Nephron progenitor cell (in vitro differentiated cells): Measurements from ENCODE around the gene RHOBTB3.

Experiments
- DNase-seq: peaks from one replicate; pipeline ENCODE4 v3.0.0; 2021
- H3K27ac Mint-ChIP-seq: 2 replicates; pipeline ENCODE4 v1.8.0; 2021; ENCODE audit warnings: mild to moderate bottlenecking, moderate library complexity, mixed read lengths
- H3K27me3 Mint-ChIP-seq: 2 replicates; pipeline ENCODE4 v1.8.0; 2021; ENCODE audit warnings: mild to moderate bottlenecking, low read depth, mixed read lengths; ENCODE audit not compliant: poor library complexity
- H3K36me3 Mint-ChIP-seq: 2 replicates; pipeline ENCODE4 v1.8.0; 2021; ENCODE audit warnings: low read depth, mixed read lengths
- H3K4me1 Mint-ChIP-seq: 2 replicates; pipeline ENCODE4 v1.8.0; 2021; ENCODE audit warnings: mixed read lengths
- H3K4me3 Mint-ChIP-seq: 2 replicates; pipeline ENCODE4 v1.8.0; 2021; ENCODE audit warnings: mild to moderate bottlenecking, moderate library complexity, mixed read lengths
- H3K9me3 Mint-ChIP-seq: 2 replicates; pipeline ENCODE4 v1.8.0; 2021; ENCODE audit warnings: mild to moderate bottlenecking, moderate library complexity, mixed read lengths
- TF ChIP-seq, protein P1 (sequence below): fragments of 200-600 bp; sonication (generic); IDR thresholded peaks from 2 replicates; pipeline ENCODE4 v1.5.0; 2021; ENCODE audit warnings: antibody characterized with exemption

The RHOBTB3 gene

DNA sequence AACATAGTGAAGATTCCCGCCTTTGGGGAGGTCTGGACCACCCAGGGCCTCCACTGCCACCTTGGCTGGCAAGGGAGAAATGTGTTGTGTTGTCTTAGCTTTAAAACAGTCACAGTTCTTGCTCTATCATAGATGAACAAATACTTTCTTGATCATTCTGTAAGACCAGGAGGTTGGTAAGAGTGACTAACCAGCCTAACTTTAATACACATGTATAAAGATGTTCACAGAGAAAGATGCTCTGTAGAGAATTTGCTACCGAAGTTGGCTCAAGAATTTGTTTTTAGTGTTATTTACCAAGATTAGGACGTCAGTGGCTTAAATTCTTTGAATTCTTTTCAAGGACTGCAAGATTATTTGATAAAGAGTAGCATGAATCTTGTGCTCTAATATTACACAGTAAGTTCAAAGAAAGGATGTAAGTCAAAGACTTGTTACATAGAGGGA is 63.0 kb downstream of the RHOBTB3 start:
- H3K36me3 Mint-ChIP-seq: peaks cover 65% of the 10 kb centered on the region
- no peaks in the 10 kb centered on the region for H3K9me3 Mint-ChIP-seq
- no peak for DNase-seq
- H3K27ac Mint-ChIP-seq: no peak overlapping the region
- no peak overlapping the region for H3K4me3 Mint-ChIP-seq
- TF ChIP-seq, protein P1, sequence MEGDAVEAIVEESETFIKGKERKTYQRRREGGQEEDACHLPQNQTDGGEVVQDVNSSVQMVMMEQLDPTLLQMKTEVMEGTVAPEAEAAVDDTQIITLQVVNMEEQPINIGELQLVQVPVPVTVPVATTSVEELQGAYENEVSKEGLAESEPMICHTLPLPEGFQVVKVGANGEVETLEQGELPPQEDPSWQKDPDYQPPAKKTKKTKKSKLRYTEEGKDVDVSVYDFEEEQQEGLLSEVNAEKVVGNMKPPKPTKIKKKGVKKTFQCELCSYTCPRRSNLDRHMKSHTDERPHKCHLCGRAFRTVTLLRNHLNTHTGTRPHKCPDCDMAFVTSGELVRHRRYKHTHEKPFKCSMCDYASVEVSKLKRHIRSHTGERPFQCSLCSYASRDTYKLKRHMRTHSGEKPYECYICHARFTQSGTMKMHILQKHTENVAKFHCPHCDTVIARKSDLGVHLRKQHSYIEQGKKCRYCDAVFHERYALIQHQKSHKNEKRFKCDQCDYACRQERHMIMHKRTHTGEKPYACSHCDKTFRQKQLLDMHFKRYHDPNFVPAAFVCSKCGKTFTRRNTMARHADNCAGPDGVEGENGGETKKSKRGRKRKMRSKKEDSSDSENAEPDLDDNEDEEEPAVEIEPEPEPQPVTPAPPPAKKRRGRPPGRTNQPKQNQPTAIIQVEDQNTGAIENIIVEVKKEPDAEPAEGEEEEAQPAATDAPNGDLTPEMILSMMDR: no peak
- H3K27me3 Mint-ChIP-seq: peaks cover 2% of the 10 kb centered on the region
- H3K4me1 Mint-ChIP-seq: no peaks in the 10 kb centered on the region

DNA sequence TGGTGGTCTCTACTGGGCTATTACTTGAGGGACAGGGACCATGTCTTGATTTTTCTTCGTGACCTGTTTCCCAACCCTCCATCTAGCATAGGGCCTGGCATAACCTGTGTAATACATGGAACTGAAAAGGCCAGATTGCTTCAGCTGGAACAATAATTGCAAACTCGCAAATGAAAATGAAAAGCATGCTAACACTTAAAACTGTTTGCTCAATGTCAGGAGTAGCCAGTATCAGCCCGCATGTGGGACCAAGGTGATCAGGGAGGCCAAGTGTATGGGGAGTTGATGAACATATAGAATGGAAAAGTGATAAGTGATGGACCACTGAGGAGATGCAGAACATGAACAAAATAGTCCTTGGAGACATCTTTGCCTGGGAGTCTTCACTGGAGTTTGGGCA is 66.2 kb downstream of the RHOBTB3 start:
- Mint-ChIP-seq H3K27me3 (peaks cover 2% of the 10 kb centered on the region), H3K27ac (no peak overlapping the region), H3K9me3 (no peaks in the 10 kb centered on the region), H3K4me1 (peaks cover 10% of the 10 kb centered on the region), H3K36me3 (peaks cover 61% of the 10 kb centered on the region), H3K4me3 (no peak overlapping the region)
- TF ChIP-seq, protein P1: no peak
- no peak for DNase-seq

DNA sequence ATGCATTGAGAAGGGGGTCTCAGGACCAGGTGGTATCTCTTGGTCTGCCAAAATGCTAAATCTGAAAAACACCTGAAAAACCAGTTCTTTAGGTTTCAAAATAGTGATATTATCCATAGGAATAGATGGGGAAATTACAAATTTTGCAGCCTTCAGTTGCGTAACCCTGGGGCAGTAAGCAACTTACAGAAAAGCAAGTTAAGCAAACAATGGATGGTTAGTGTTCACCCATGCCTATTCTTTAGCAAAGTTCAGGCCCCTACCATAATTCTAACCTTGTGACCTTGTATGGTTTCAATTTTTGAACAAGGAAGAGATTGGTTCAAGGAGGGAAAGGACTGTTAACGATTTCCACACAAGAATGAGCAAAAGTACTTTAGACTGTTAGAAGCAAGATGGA is 66.9 kb downstream of the RHOBTB3 start:
- no peak overlapping the region for H3K27ac Mint-ChIP-seq
- H3K27me3 Mint-ChIP-seq: peaks cover 2% of the 10 kb centered on the region
- TF ChIP-seq, protein P1: no peak
- DNase-seq: no peak
- H3K36me3 Mint-ChIP-seq: peaks cover 61% of the 10 kb centered on the region
- peaks cover 10% of the 10 kb centered on the region for H3K4me1 Mint-ChIP-seq
- no peak overlapping the region for H3K4me3 Mint-ChIP-seq
- H3K9me3 Mint-ChIP-seq: no peaks in the 10 kb centered on the region

DNA sequence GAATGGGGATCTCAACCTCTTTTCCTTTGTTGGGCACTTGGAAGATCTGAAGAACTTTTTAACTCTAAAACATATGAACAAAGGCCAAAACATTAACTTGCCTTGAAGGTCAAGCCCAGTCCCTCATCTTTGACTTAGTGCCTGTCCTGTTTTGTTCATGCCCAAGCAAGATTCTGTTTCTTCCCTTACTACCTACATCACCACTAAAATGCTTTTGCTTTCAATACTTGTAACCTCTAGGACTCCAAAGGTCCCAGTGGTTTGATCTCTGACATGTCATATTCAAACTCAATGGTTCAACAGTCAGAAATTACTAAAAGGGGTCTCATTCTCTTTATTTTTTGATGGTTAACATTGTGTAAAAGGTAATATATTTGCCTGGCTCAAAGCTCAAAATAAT is 67.4 kb downstream of the RHOBTB3 start:
- Mint-ChIP-seq H3K27me3 (peaks cover 2% of the 10 kb centered on the region), H3K4me1 (peaks cover 10% of the 10 kb centered on the region), H3K36me3 (peaks cover 58% of the 10 kb centered on the region), H3K27ac (no peak overlapping the region), H3K9me3 (no peaks in the 10 kb centered on the region), H3K4me3 (no peak overlapping the region)
- no peak for DNase-seq
- TF ChIP-seq, protein P1: no peak

DNA sequence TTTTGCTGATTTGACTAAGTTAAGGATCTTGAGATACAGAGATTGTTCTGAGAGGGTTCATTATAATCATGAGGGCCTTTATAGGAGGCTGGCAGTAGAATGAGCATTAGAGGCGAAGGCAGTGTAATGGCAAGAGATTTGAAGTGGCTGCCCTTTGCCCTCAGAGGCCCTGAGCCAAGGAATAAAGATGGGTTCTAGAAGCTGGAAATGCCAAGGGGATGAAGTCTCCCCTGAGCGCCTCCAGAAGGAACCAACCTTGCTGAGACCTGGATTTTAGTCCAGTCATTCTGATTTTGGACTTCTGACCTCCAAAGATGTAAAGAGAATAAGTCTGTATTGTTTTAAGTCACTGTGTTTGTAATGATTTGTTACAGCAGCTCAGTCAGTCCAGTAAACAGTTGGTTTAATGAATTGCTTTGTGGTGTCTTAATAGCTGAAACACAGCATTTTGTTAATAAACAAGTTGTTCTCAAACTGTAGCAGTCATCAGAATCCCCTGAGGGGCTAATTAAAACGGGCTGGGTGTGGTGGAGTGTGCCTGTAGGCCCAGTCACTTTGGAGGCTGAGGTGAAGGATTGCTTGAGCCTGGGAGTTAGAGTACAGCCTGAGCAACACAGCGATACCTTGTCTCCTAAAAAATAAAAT is 68.2 kb downstream of the RHOBTB3 start:
- TF ChIP-seq, protein P1: no peak
- H3K27ac Mint-ChIP-seq: no peak overlapping the region
- H3K36me3 Mint-ChIP-seq: peaks cover 55% of the 10 kb centered on the region
- H3K9me3 Mint-ChIP-seq: peaks cover 3% of the 10 kb centered on the region
- H3K4me3 Mint-ChIP-seq: no peak overlapping the region
- DNase-seq: no peak
- H3K4me1 Mint-ChIP-seq: peaks cover 10% of the 10 kb centered on the region
- no peaks in the 10 kb centered on the region for H3K27me3 Mint-ChIP-seq

DNA sequence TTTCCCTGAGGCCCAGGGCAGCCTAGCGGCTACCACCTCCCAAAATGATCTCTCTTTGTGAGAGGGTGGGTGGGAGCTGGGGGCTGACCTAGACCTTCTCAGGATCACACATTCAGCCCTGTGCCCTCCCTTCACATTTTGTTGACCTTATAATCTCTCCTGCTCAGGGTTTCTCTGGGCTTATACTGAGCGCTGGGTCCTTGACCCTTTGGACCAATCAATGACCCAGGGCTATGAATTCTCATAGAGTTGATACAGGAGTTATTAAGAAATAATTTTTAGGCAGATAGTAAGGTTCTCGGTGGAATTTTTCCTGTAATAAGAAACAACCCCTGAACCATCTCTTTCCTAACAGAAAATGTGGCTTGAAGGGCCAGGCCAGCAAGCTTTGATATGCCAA is 69.4 kb downstream of the RHOBTB3 start:
- no peak for DNase-seq
- TF ChIP-seq, protein P1: no peak
- peaks cover 13% of the 10 kb centered on the region for H3K9me3 Mint-ChIP-seq
- H3K36me3 Mint-ChIP-seq: peaks cover 55% of the 10 kb centered on the region
- no peaks in the 10 kb centered on the region for H3K27me3 Mint-ChIP-seq
- peaks cover 10% of the 10 kb centered on the region for H3K4me1 Mint-ChIP-seq
- H3K27ac Mint-ChIP-seq: peak overlapping the region; percentile 21
- H3K4me3 Mint-ChIP-seq: no peak overlapping the region
